ENCODE data around the gene SMYD3. TPM values are rescaled to one million over a fixed set of nuclear protein-coding genes. Genes with fewer than 3 reads are reported as not detected.

The SMYD3 gene
- total and polyA plus RNA-seq, 2 of the 4 experiments (the other 2 are of a cell fraction) = 26.5 to 37.6 TPM

- no TSS peak for BruUV-seq (replicated peaks)
- peaks cover 17% of the 10 kb centered on the region; the same call in 1 of the 2 replicates for H3K9me1 ChIP-seq (ENCODE audit: insufficient read depth, low read length)
- H3K9me3 ChIP-seq (ENCODE audit: control insufficient read depth, insufficient read depth, low read length) = no peaks in the 10 kb centered on the region
- TF ChIP-seq MXI1 (IDR thresholded peaks at IDR 0.05; ENCODE audit: borderline replicate concordance, low read depth, low read length) = no peak
- peak; percentile 68 for TF ChIP-seq MAFK (IDR thresholded peaks at IDR 0.05; ENCODE audit: low read depth, low read length)
- no peak for TF ChIP-seq POLR2A (IDR thresholded peaks at IDR 0.05; ENCODE audit: low read depth, low read length)
- no peak for TF ChIP-seq RAD21 (IDR thresholded peaks at IDR 0.05; ENCODE audit: low read length)
- no peak for TF ChIP-seq MAZ (IDR thresholded peaks at IDR 0.05; ENCODE audit: borderline replicate concordance, low read depth, low read length)
- TF ChIP-seq BHLHE40 (IDR thresholded peaks at IDR 0.05; ENCODE audit: low read depth, low read length) = peak; percentile 57
- no peak for TF ChIP-seq USF2 (IDR thresholded peaks at IDR 0.05; ENCODE audit: low read depth, low read length)
- TF ChIP-seq NFE2L2 (IDR thresholded peaks at IDR 0.05; ENCODE audit: low read depth, low read length) = peak; percentile 81
- TF ChIP-seq CEBPB (IDR thresholded peaks at IDR 0.05; ENCODE audit: low read depth, low read length) = peak; percentile 65
- TF ChIP-seq CTCF (conservative IDR thresholded peaks at IDR 0.05; ENCODE audit: low read depth, low read length) = no peak
- TF ChIP-seq, protein P1, sequence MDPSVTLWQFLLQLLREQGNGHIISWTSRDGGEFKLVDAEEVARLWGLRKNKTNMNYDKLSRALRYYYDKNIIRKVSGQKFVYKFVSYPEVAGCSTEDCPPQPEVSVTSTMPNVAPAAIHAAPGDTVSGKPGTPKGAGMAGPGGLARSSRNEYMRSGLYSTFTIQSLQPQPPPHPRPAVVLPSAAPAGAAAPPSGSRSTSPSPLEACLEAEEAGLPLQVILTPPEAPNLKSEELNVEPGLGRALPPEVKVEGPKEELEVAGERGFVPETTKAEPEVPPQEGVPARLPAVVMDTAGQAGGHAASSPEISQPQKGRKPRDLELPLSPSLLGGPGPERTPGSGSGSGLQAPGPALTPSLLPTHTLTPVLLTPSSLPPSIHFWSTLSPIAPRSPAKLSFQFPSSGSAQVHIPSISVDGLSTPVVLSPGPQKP (IDR thresholded peaks at IDR 0.05; ENCODE audit: borderline replicate concordance, low read depth, low read length) = no peak
- peak; percentile 84 for TF ChIP-seq FOS (IDR thresholded peaks at IDR 0.05; ENCODE audit: low read depth, low read length)
- no peak for TF ChIP-seq RCOR1 (IDR thresholded peaks at IDR 0.05; ENCODE audit: insufficient replicate concordance, low read length)
- peak overlapping the region; percentile 94; the same call in 1 of the 2 replicates for H3K4me2 ChIP-seq (ENCODE audit: low read depth, low read length)
- H3K27ac ChIP-seq (ENCODE audit: insufficient read depth, low read length) = no peak overlapping the region
- peak overlapping the region; percentile 88 for H2BK5ac ChIP-seq (ENCODE audit: low read depth, low read length, poor library complexity, severe bottlenecking)
- POLR2A ChIA-PET (ENCODE audit: unreplicated experiment) = no interaction called here
- dilution Hi-C loops (cut with HindIII; ENCODE audit: low sequenced_read_pairs, unreplicated experiment) (no loop called here), in situ Hi-C loops (cut with MboI; ENCODE audit: low sequenced_read_pairs) (no loop called here), intact Hi-C loops (cut with micrococcal nuclease) (no loop called here)
- H3K4me1 ChIP-seq (ENCODE audit: control insufficient read depth, insufficient read depth, low read length) = peaks cover 13% of the 10 kb centered on the region
- no peak overlapping the region for H2AK9ac ChIP-seq (replicated peaks; ENCODE audit: low read depth, low read length, poor library complexity)
- peak overlapping the region; percentile 86; the same call in 2 of the 3 replicates for H2BK15ac ChIP-seq (ENCODE audit: low read depth, low read length)
- H3K4me3 ChIP-seq (ENCODE audit: insufficient read depth, low read depth, low read length) = peak overlapping the region; percentile 9; the same call in 1 of the 2 replicates
- H2AK5ac ChIP-seq (ENCODE audit: low read depth, low read length) = peak overlapping the region; percentile 12; the same call in 1 of the 2 replicates
- no peak overlapping the region for H3K9ac ChIP-seq (ENCODE audit: low read depth, low read length)
- H2AFZ ChIP-seq (replicated peaks; ENCODE audit: low read length, poor library complexity) = peak overlapping the region; percentile 1
- DNase-seq (peak; percentile 96), ATAC-seq (ENCODE audit: low read depth) (peak; percentile 84)
- peaks cover 4 to 7% of the 10 kb centered on the region in 2 experiments; a peak in 3 of 4 replicates for H3K79me1 ChIP-seq (ENCODE audit: low read depth in 1 of 2, low read length in 2 of 2)
- CTCF ChIA-PET = interaction anchor here (0.7 kb wide), 1 partner anchor 9 kb away, joined by 6 read pairs; no protein-coding TSS in a partner anchor
- peak overlapping the region; percentile 76; the same call in 1 of the 2 replicates for H3K23ac ChIP-seq (ENCODE audit: low read depth, low read length)
- peak overlapping the region; percentile 84; the same call in 1 of the 2 replicates for H3K18ac ChIP-seq (ENCODE audit: low read depth, low read length)
- no peaks in the 10 kb centered on the region for H3K27me3 ChIP-seq (ENCODE audit: control insufficient read depth, insufficient read depth, low read length)
- H3K36me3 ChIP-seq (ENCODE audit: control insufficient read depth, insufficient read depth, low read length) = no peaks in the 10 kb centered on the region
- H4K5ac ChIP-seq (ENCODE audit: low read depth, low read length) = peak overlapping the region; percentile 98; the same call in 1 of the 2 replicates
- H2BK120ac ChIP-seq (ENCODE audit: low read depth, low read length) = peak overlapping the region; percentile 75
- H3K56ac ChIP-seq (ENCODE audit: extremely low read depth, insufficient read depth, low read length) = peak overlapping the region; percentile 71; the same call in 1 of the 2 replicates
- WGBS, 2 experiments (ENCODE audit: extremely low coverage in 2 of 2, insufficient read length in 1 of 2) = 32% methylated on average over 5 of the region's 10 CpGs; no CpG with 5 or more reads in 1 of the 2 experiments
- peak overlapping the region; percentile 53; the same call in 1 of the 2 replicates for H4K91ac ChIP-seq (ENCODE audit: insufficient read depth, low read depth, low read length)
- H4K20me1 ChIP-seq (ENCODE audit: insufficient read depth, low read length) = no peaks in the 10 kb centered on the region
- H3K4ac ChIP-seq (ENCODE audit: low read depth, low read length) = peak overlapping the region; percentile 71; the same call in 1 of the 2 replicates
- H2BK20ac ChIP-seq (ENCODE audit: low read depth, low read length) = peak overlapping the region; percentile 85
- peak overlapping the region; percentile 14 to 67; a peak in 2 of 4 replicates for H4K8ac ChIP-seq (ENCODE audit: low read depth in 2 of 2, low read length in 2 of 2)
- H3K14ac ChIP-seq (replicated peaks; ENCODE audit: low read depth, low read length) = peak overlapping the region; percentile 73
These were observed 364.7 kb downstream of the SMYD3 start for GRCh38 chr1:246142320-246142893.
